Neural cell (in vitro differentiated cells): ENCODE data around the gene ATG4D. TPM values are rescaled to one million over a fixed set of nuclear protein-coding genes. Genes with fewer than 3 reads are reported as not detected.
A peak's percentile ranks its signal among the peaks of the same experiment; 100 is the strongest.

ENCODE experiments used
- H2AFZ ChIP-seq: fragments of 200-600, 300-800 bp; sonication (generic), shearing (Covaris generic); 2 replicates; pipeline ENCODE4 v1.6.0; 2014; ENCODE audit warnings: low read depth, mild to moderate bottlenecking, antibody characterized with exemption, low read length, moderate library complexity
- H3F3A ChIP-seq: fragments of 200-600 bp; shearing (Covaris generic); 2 replicates; pipeline ENCODE4 v1.6.1; 2016; ENCODE audit warnings: mild to moderate bottlenecking, moderate library complexity, mixed read lengths, antibody characterized with exemption, low read length; ENCODE audit not compliant: insufficient read depth, poor library complexity, severe bottlenecking
- H3K27ac ChIP-seq: fragments of 200-600, 300-800 bp; sonication (generic), shearing (Covaris generic); 2 replicates; pipeline ENCODE4 v1.5.1; 2014; ENCODE audit warnings: mild to moderate bottlenecking, low read length, moderate library complexity
- H3K27me3 ChIP-seq: fragments of 300-800, 200-600 bp; sonication (generic), shearing (Covaris generic); 2 replicates; pipeline ENCODE4 v1.6.0; 2014; ENCODE audit warnings: mild to moderate bottlenecking, low read depth, low read length, moderate library complexity; ENCODE audit not compliant: insufficient read depth
- H3K36me3 ChIP-seq: fragments of 300-800, 200-600 bp; sonication (generic), shearing (Covaris generic); 2 replicates; pipeline ENCODE4 v1.5.1; 2014; ENCODE audit warnings: mild to moderate bottlenecking, antibody characterized with exemption, low read length, moderate library complexity; ENCODE audit not compliant: insufficient read depth
- H3K4me2 ChIP-seq: fragments of 300-800, 200-600 bp; sonication (generic), shearing (Covaris generic); 2 replicates; pipeline ENCODE4 v1.6.0; 2014; ENCODE audit warnings: mild to moderate bottlenecking, low read length
- H3K4me3 ChIP-seq: fragments of 300-800, 200-600 bp; sonication (generic), shearing (Covaris generic); 2 replicates; pipeline ENCODE4 v1.5.1; 2014; ENCODE audit warnings: mild to moderate bottlenecking, low read length, moderate library complexity
- H3K79me2 ChIP-seq: fragments of 200-600 bp; shearing (Covaris generic); replicated peaks from 2 replicates; pipeline ENCODE4 v1.6.0; 2014; ENCODE audit warnings: mild to moderate bottlenecking, low read length, moderate library complexity; ENCODE audit not compliant: insufficient read depth
- H3K9ac ChIP-seq: fragments of 300-800, 200-600 bp; sonication (generic), shearing (Covaris generic); 2 replicates; pipeline ENCODE4 v1.6.1; 2016; ENCODE audit warnings: mild to moderate bottlenecking, low read length, mixed read lengths
- H3K9me2 ChIP-seq: fragments of 200-600 bp; shearing (Covaris generic); 2 replicates; pipeline ENCODE4 v1.6.1; 2016; ENCODE audit warnings: mild to moderate bottlenecking, low read length, mixed read lengths; ENCODE audit not compliant: insufficient read depth
- H3K9me3 ChIP-seq: fragments of 200-600, 300-800 bp; sonication (generic), shearing (Covaris generic); 2 replicates; pipeline ENCODE4 v1.6.1; 2016; ENCODE audit warnings: mild to moderate bottlenecking, mixed run types, low read length, moderate library complexity, mixed read lengths
- H4K20me1 ChIP-seq: fragments of 200-600 bp; shearing (Covaris generic); 2 replicates; pipeline ENCODE4 v1.6.1; 2016; ENCODE audit warnings: mild to moderate bottlenecking, mixed run types; ENCODE audit not compliant: insufficient read depth
- EP300 ChIP-seq: fragments of 450-650 bp; conservative IDR thresholded peaks from 2 replicates; pipeline ENCODE4 v1.6.1; 2014; ENCODE audit warnings: antibody characterized with exemption, mild to moderate bottlenecking, moderate library complexity; ENCODE audit not compliant: poor library complexity, severe bottlenecking
- EZH2 ChIP-seq: fragments of 200-600, 300-800 bp; shearing (Covaris generic), sonication (generic); IDR thresholded peaks from 2 replicates; pipeline ENCODE4 v1.6.1; 2014; ENCODE audit warnings: antibody characterized with exemption, low read length, borderline replicate concordance, mild to moderate bottlenecking; ENCODE audit not compliant: insufficient read depth, poor library complexity, severe bottlenecking
- MXI1 ChIP-seq: fragments of 450-650 bp; conservative IDR thresholded peaks from 2 replicates; pipeline ENCODE4 v1.6.1; 2014; ENCODE audit warnings: antibody characterized with exemption, mild to moderate bottlenecking; ENCODE audit not compliant: poor library complexity, severe bottlenecking
- POLR2AphosphoS5 ChIP-seq: IDR thresholded peaks from 2 replicates; pipeline ENCODE4 v1.6.1; 2012
- RAD21 ChIP-seq: fragments of 450-650 bp; conservative IDR thresholded peaks from 2 replicates; pipeline ENCODE4 v1.6.1; 2014; ENCODE audit warnings: antibody characterized with exemption, mild to moderate bottlenecking, moderate library complexity
- REST ChIP-seq: IDR thresholded peaks from 2 replicates; pipeline ENCODE4 v1.6.1; 2012; ENCODE audit warnings: borderline replicate concordance
- SMC3 ChIP-seq: fragments of 450-650 bp; conservative IDR thresholded peaks from 2 replicates; pipeline ENCODE4 v1.6.1; 2014; ENCODE audit warnings: antibody characterized with exemption, mild to moderate bottlenecking, moderate library complexity; ENCODE audit not compliant: poor library complexity
- TAF1 ChIP-seq: IDR thresholded peaks from 2 replicates; pipeline ENCODE4 v1.6.1; 2012; ENCODE audit warnings: low read depth
- polyA plus RNA-seq: library from polyadenylated mRNA; depleted of rRNA; stranded (reverse); fragments of >200 nt; gene quantifications from 2 replicates; pipeline ENCODE4 v1.2.3, GENCODE V29; 2014
- TF ChIP-seq, protein P1 (sequence below): fragments of 450-650 bp; IDR thresholded peaks from 2 replicates; pipeline ENCODE4 v1.5.1; 2014; ENCODE audit warnings: antibody characterized with exemption, mild to moderate bottlenecking, moderate library complexity; ENCODE audit not compliant: poor library complexity, severe bottlenecking

The ATG4D gene
- polyA plus RNA-seq, 1 donor from 2014 or later = 50.2 TPM

DNA sequence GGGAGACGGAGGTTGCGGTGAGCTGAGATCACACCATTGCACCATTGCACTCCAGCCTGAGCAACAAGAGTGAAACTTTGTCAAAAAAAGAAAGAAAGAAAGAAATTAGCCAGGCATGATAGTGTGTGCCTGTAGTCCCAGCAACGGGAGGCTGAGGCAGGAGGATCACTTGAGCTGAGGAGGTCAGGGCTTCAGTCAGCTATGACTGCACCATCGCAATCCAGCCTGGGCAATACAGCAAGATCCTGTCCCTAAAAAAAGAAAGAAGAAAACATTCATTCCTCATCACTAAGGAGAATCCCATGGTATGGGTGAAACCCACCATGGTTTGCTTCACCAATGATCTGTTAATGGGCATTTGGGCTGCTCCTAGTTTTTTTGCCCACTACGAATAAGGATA, 56.4 kb downstream of the ATG4D start:
- Histone ChIP-seq H3F3A (no peaks in the 10 kb centered on the region), H3K36me3 (no peaks in the 10 kb centered on the region), H2AFZ (no peak overlapping the region), H3K9me3 (no peaks in the 10 kb centered on the region), H3K9ac (no peak overlapping the region), H4K20me1 (no peaks in the 10 kb centered on the region), H3K27me3 (no peaks in the 10 kb centered on the region), H3K9me2 (no peaks in the 10 kb centered on the region), H3K4me2 (no peak overlapping the region), H3K79me2 (peaks cover 21% of the 10 kb centered on the region), H3K4me3 (no peak overlapping the region), H3K27ac (no peak overlapping the region)
- TF ChIP-seq POLR2AphosphoS5 = no peak

- Histone ChIP-seq H3K9me2 (no peaks in the 10 kb centered on the region), H3K4me2 (no peak overlapping the region), H2AFZ (peak overlapping the region; percentile 12), H3K9ac (no peak overlapping the region), H3K27me3 (no peaks in the 10 kb centered on the region), H3K79me2 (peaks cover 29% of the 10 kb centered on the region), H3K36me3 (no peaks in the 10 kb centered on the region), H3K9me3 (no peaks in the 10 kb centered on the region), H3F3A (no peaks in the 10 kb centered on the region), H3K27ac (no peak overlapping the region), H3K4me3 (peak overlapping the region; percentile 97), H4K20me1 (no peaks in the 10 kb centered on the region)
- TF ChIP-seq RAD21 = no peak
- TF ChIP-seq EP300 = no peak
- TF ChIP-seq, protein P1, sequence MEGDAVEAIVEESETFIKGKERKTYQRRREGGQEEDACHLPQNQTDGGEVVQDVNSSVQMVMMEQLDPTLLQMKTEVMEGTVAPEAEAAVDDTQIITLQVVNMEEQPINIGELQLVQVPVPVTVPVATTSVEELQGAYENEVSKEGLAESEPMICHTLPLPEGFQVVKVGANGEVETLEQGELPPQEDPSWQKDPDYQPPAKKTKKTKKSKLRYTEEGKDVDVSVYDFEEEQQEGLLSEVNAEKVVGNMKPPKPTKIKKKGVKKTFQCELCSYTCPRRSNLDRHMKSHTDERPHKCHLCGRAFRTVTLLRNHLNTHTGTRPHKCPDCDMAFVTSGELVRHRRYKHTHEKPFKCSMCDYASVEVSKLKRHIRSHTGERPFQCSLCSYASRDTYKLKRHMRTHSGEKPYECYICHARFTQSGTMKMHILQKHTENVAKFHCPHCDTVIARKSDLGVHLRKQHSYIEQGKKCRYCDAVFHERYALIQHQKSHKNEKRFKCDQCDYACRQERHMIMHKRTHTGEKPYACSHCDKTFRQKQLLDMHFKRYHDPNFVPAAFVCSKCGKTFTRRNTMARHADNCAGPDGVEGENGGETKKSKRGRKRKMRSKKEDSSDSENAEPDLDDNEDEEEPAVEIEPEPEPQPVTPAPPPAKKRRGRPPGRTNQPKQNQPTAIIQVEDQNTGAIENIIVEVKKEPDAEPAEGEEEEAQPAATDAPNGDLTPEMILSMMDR = no peak
- no peak for TF ChIP-seq MXI1
- TF ChIP-seq POLR2AphosphoS5 = no peak
Measured at GRCh38 chr19:10601999-10602329, 58.3 kb downstream of the ATG4D start.

DNA sequence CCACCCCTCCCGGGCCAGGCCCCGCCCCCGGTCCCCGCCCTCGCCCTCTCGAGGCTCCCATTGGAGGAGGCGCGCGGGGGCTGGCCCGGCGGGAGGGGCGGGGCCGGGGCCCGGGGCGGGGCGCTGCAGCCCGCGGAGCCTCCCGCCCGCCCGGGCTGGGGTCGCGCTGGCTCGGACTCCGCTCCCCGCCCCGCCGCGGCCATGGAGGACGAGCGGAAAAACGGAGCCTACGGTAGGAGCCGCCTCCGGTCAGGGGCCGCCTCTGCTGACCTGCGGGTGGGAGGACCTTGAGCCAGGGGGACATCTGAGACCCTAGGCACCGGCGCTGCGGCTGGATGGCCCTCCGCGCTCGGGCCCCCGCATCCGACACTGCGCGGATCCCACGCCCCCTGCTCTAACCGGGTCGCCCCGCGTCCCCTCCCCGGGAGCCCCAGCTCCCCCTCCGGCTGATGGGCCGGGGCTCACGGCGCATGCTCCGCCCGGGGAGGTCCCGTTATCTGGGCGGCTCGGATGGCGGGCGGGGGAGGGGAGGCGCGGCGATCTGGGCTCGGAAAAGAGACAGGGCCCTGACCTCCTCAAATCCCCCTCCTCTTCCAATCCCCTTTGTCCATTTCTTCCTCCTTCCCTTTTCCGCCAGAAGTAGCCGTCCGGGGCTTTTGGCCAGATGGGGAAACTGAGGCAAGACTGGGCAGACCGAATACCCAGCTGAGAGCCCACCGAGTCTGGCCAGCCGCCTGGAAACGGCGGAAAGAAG, 58.8 kb downstream of the ATG4D start:
- Histone ChIP-seq H3K9ac (peak overlapping the region; percentile 98), H3K27ac (peak overlapping the region; percentile 86), H3K27me3 (no peaks in the 10 kb centered on the region), H3K4me3 (peak overlapping the region; percentile 97), H3K9me3 (no peaks in the 10 kb centered on the region), H4K20me1 (no peaks in the 10 kb centered on the region), H3K4me2 (peak overlapping the region; percentile 74), H3K79me2 (peaks cover 29% of the 10 kb centered on the region), H3F3A (no peaks in the 10 kb centered on the region), H3K9me2 (no peaks in the 10 kb centered on the region), H3K36me3 (no peaks in the 10 kb centered on the region), H2AFZ (peak overlapping the region; percentile 65)
- TF ChIP-seq EP300 (peak; percentile 33), SMC3 (no peak), EZH2 (no peak), TAF1 (no peak), RAD21 (no peak), MXI1 (peak; percentile 57), REST (peak; percentile 61), POLR2AphosphoS5 (peak; percentile 88)
- TF ChIP-seq, protein P1 = no peak
